Testis (tissue), 2 donors: ENCODE measurements around the gene BCOR.

Source experiments
- POLR2A ChIP-seq: fragments of 450-650 bp; IDR thresholded peaks from one replicate; pipeline ENCODE4 v1.6.1; 2017; ENCODE audit warnings: antibody characterized with exemption, mild to moderate bottlenecking, moderate library complexity
- TF ChIP-seq, protein P1 (sequence below), 3 experiments: fragments of 450-650 bp in 2 of 3; fragments of 200-600 bp in 1 of 3; sonication (generic) in 1 of 3; IDR thresholded peaks; one replicate each; pipeline ENCODE4 v1.5.1; 2016 to 2019; ENCODE audit warnings: antibody characterized with exemption in 3 of 3, mild to moderate bottlenecking in 2 of 3, moderate library complexity in 1 of 3

DNA sequence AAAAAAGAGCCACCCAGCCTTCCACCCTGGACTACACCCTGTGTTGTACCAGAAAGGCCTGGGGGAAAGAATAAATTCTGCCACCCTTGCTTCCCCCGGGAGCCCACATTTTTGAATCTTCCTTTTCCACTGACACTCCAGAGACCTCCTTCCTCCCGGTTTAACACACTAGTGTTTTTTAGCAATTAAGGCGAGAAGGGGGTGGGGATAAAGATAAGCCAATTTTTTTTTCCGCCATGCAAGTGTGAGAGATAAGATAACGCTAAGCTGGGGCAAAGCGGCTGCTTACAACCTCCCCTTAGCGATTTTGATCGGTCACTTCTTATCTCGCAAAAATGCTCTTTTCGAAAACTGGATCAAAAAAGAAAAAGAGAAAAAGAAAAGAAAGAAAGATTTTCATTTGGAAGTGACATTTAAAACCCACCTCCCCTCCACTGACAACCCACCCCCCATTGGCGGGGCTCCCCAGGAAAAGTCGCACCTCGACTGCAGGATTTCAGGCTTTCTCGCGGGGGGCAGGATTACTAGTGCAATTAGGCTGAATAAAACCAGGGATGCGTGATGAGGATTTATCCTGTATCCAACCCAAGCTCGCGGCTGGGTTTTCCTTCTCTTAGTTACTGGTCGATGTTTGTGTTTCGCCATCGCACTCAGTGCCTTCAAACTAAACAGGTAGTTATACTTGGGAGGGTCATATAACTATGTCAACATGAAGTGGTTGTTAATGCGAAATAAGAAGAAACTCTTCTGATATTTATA lies 6.0 kb upstream of the BCOR start:
- TF ChIP-seq, protein P1, sequence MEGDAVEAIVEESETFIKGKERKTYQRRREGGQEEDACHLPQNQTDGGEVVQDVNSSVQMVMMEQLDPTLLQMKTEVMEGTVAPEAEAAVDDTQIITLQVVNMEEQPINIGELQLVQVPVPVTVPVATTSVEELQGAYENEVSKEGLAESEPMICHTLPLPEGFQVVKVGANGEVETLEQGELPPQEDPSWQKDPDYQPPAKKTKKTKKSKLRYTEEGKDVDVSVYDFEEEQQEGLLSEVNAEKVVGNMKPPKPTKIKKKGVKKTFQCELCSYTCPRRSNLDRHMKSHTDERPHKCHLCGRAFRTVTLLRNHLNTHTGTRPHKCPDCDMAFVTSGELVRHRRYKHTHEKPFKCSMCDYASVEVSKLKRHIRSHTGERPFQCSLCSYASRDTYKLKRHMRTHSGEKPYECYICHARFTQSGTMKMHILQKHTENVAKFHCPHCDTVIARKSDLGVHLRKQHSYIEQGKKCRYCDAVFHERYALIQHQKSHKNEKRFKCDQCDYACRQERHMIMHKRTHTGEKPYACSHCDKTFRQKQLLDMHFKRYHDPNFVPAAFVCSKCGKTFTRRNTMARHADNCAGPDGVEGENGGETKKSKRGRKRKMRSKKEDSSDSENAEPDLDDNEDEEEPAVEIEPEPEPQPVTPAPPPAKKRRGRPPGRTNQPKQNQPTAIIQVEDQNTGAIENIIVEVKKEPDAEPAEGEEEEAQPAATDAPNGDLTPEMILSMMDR (IDR thresholded peaks at IDR 0.05) = no peak
- no peak for TF ChIP-seq POLR2A
